RWPE1 (cell line): Measurements from ENCODE around the gene SV2C.

Experiments
- CTCF ChIA-PET: fragments of 350-600 bp; sonication (Branson Sonifier 250); formaldehyde crosslinking; extraction: SDS; loops from one replicate; lab custom pipeline; 2021; lab: Yijun Ruan, JAX
- POLR2A ChIA-PET: fragments of 400-600 bp; formaldehyde crosslinking; extraction: SDS; loops from one replicate; lab custom pipeline; 2020; ENCODE audit warnings: antibody characterized with exemption; ENCODE audit not compliant: low non-redundant PET; lab: Yijun Ruan, JAX
- DNase-seq: peaks from one replicate; pipeline ENCODE4 v3.0.0; 2012; ENCODE audit warnings: low spot score
- H3K27ac ChIP-seq: fragments of 450-650 bp; 2 replicates; pipeline ENCODE4 v1.5.1; 2017
- CTCF ChIP-seq: fragments of 450-650 bp; conservative IDR thresholded peaks from 2 replicates; pipeline ENCODE4 v1.5.1; 2017; ENCODE audit warnings: low read depth, mild to moderate bottlenecking

SV2C gene

GRCh38 chr5:76388236-76388635, 305.1 kb downstream of the SV2C start:
- TF ChIP-seq CTCF = no peak
- H3K27ac ChIP-seq = no peak overlapping the region
- no peak for DNase-seq
- ChIA-PET CTCF (interaction anchor here (0.9 kb wide), 1 partner anchor 14 kb away, joined by 3 read pairs; no protein-coding TSS in a partner anchor), POLR2A (no interaction called here)

GRCh38 chr5:76388791-76389512, 305.8 kb downstream of the SV2C start:
- no peak for DNase-seq
- no peak overlapping the region for H3K27ac ChIP-seq
- ChIA-PET CTCF (interaction anchor here (0.6 to 0.9 kb wide), 2 partner anchors 14 to 35 kb away, joined by 3 to 6 read pairs; no protein-coding TSS in a partner anchor), POLR2A (no interaction called here)
- TF ChIP-seq CTCF = no peak

GRCh38 chr5:76389513-76390154, 306.5 kb downstream of the SV2C start:
- no peak for DNase-seq
- POLR2A ChIA-PET = interaction anchor here (0.7 kb wide), 1 partner anchor 69 kb away, joined by 3 read pairs; no protein-coding TSS in a partner anchor
- TF ChIP-seq CTCF = no peak

GRCh38 chr5:76391014-76391413, 307.8 kb downstream of the SV2C start:
- H3K27ac ChIP-seq = no peak overlapping the region
- CTCF ChIA-PET = interaction anchor here (0.5 to 1.0 kb wide), 4 partner anchors 14 to 311 kb away, joined by 3 to 6 read pairs (median 4); no protein-coding TSS in a partner anchor
- POLR2A ChIA-PET = no interaction called here
- no peak for DNase-seq
- TF ChIP-seq CTCF = no peak

More at GRCh38 chr5:76389513-76390154, 306.5 kb downstream of the SV2C start:
- CTCF ChIA-PET = interaction anchor here (0.6 kb wide), 1 partner anchor 34 kb away, joined by 6 read pairs; no protein-coding TSS in a partner anchor
- H3K27ac ChIP-seq = no peak overlapping the region

GRCh38 chr5:76393035-76393680, 310.0 kb downstream of the SV2C start:
- POLR2A ChIA-PET = no interaction called here
- TF ChIP-seq CTCF = no peak
- DNase-seq = no peak
- H3K27ac ChIP-seq = no peak overlapping the region
- CTCF ChIA-PET = no interaction called here

GRCh38 chr5:76397200-76397599, 314.0 kb downstream of the SV2C start:
- no peak overlapping the region for H3K27ac ChIP-seq
- no peak for TF ChIP-seq CTCF
- no peak for DNase-seq
- ChIA-PET POLR2A (no interaction called here), CTCF (interaction anchor here (0.6 kb wide), 1 partner anchor 378 kb away, joined by 3 read pairs; no protein-coding TSS in a partner anchor)
